Loucy (cell line): ENCODE measurements around the gene ZKSCAN1.

ENCODE experiments used
- H2AFZ ChIP-seq: fragments of 200-600 bp; sonication (generic); 2 replicates; pipeline ENCODE4 v1.6.0; 2016; ENCODE audit warnings: antibody characterized with exemption, mild to moderate bottlenecking, low read length, moderate library complexity
- H3F3A ChIP-seq: fragments of 200-600 bp; 2 replicates; pipeline ENCODE4 v1.6.0; 2016; ENCODE audit warnings: antibody characterized with exemption, low read depth, mild to moderate bottlenecking
- H3K27me3 ChIP-seq: fragments of 200-600 bp; sonication (generic); 2 replicates; pipeline ENCODE4 v1.6.1; 2014; ENCODE audit warnings: low read length, mild to moderate bottlenecking; ENCODE audit not compliant: insufficient read depth, poor library complexity, severe bottlenecking
- H3K36me3 ChIP-seq: fragments of 200-600 bp; sonication (generic); 2 replicates; pipeline ENCODE4 v1.6.1; 2016; ENCODE audit warnings: low read length; ENCODE audit not compliant: insufficient read depth
- H3K4me1 ChIP-seq: fragments of 200-600 bp; sonication (generic); 2 replicates; pipeline ENCODE4 v1.5.1; 2014; ENCODE audit warnings: low read length, mild to moderate bottlenecking; ENCODE audit not compliant: insufficient read depth, poor library complexity, severe bottlenecking
- H3K4me2 ChIP-seq: fragments of 200-600 bp; sonication (generic); 2 replicates; pipeline ENCODE4 v1.6.0; 2014; ENCODE audit warnings: antibody characterized with exemption, low read length, low read depth, mild to moderate bottlenecking; ENCODE audit not compliant: poor library complexity, severe bottlenecking
- H3K4me3 ChIP-seq: fragments of 200-600 bp; sonication (generic); 2 replicates; pipeline ENCODE4 v1.5.1; 2014; ENCODE audit warnings: low read length, mild to moderate bottlenecking, mixed read lengths; ENCODE audit not compliant: poor library complexity, severe bottlenecking
- H3K79me2 ChIP-seq: fragments of 200-600 bp; sonication (generic); 2 replicates; pipeline ENCODE4 v1.6.1; 2014; ENCODE audit warnings: low read length; ENCODE audit not compliant: insufficient read depth
- H3K9ac ChIP-seq: fragments of 200-600 bp; sonication (generic); 2 replicates; pipeline ENCODE4 v1.6.0; 2014; ENCODE audit warnings: mild to moderate bottlenecking, low read depth, low read length, moderate library complexity; ENCODE audit not compliant: poor library complexity, severe bottlenecking
- H3K9me2 ChIP-seq: fragments of 200-600 bp; sonication (generic); replicated peaks from 2 replicates; pipeline ENCODE4 v1.6.1; 2016; ENCODE audit warnings: low read depth, low read length, mixed read lengths
- H3K9me3 ChIP-seq: fragments of 200-600 bp; sonication (generic); 2 replicates; pipeline ENCODE4 v1.6.1; 2014; ENCODE audit warnings: mild to moderate bottlenecking, antibody characterized with exemption, low read length, low read depth; ENCODE audit not compliant: insufficient read depth
- H4K20me1 ChIP-seq: fragments of 200-600 bp; sonication (generic); 2 replicates; pipeline ENCODE4 v1.6.0; 2014; ENCODE audit warnings: antibody characterized with exemption, low read length, mild to moderate bottlenecking; ENCODE audit not compliant: insufficient read depth, poor library complexity, severe bottlenecking
- CTCF ChIP-seq: fragments of 200-600 bp; sonication (generic); conservative IDR thresholded peaks from 2 replicates; pipeline ENCODE4 v1.5.1; 2014; ENCODE audit warnings: mild to moderate bottlenecking, antibody characterized with exemption, low read length
- EZH2phosphoT487 ChIP-seq: fragments of 200-600 bp; IDR thresholded peaks from 2 replicates; pipeline ENCODE4 v1.6.1; 2018; ENCODE audit warnings: antibody characterized with exemption, mild to moderate bottlenecking, moderate library complexity, borderline replicate concordance

Gene ZKSCAN1

GRCh38 chr7:100019908-100020307 lies 4.5 kb downstream of the ZKSCAN1 start:
- H3F3A ChIP-seq = no peaks in the 10 kb centered on the region
- H3K4me3 ChIP-seq = no peak overlapping the region
- H3K9me3 ChIP-seq = no peaks in the 10 kb centered on the region
- TF ChIP-seq CTCF (no peak), EZH2phosphoT487 (no peak)
- H3K27me3 ChIP-seq = no peaks in the 10 kb centered on the region
- peak overlapping the region; percentile 41 for H3K4me2 ChIP-seq
- no peak overlapping the region for H2AFZ ChIP-seq
- H4K20me1 ChIP-seq = peaks cover 37% of the 10 kb centered on the region
- no peaks in the 10 kb centered on the region for H3K9me2 ChIP-seq
- H3K9ac ChIP-seq = no peak overlapping the region
- H3K4me1 ChIP-seq = peaks cover 22% of the 10 kb centered on the region
- peaks cover 66% of the 10 kb centered on the region for H3K79me2 ChIP-seq
- H3K36me3 ChIP-seq = peaks cover 20% of the 10 kb centered on the region; the same call in 1 of the 2 replicates

- H3K79me2 ChIP-seq = peaks cover 59% of the 10 kb centered on the region
- peaks cover 33% of the 10 kb centered on the region; the same call in 1 of the 2 replicates for H3K36me3 ChIP-seq
- H3K9ac ChIP-seq = no peak overlapping the region
- H3K4me1 ChIP-seq = peaks cover 16% of the 10 kb centered on the region
- TF ChIP-seq CTCF = no peak
- no peak for TF ChIP-seq EZH2phosphoT487
- H3K4me2 ChIP-seq = no peak overlapping the region
- no peaks in the 10 kb centered on the region for H3K27me3 ChIP-seq
- H3K9me3 ChIP-seq = no peaks in the 10 kb centered on the region
- peaks cover 33% of the 10 kb centered on the region for H4K20me1 ChIP-seq
- no peaks in the 10 kb centered on the region for H3K9me2 ChIP-seq
- no peak overlapping the region for H2AFZ ChIP-seq
- H3F3A ChIP-seq = no peaks in the 10 kb centered on the region
- no peak overlapping the region for H3K4me3 ChIP-seq
These were observed 5.9 kb downstream of the ZKSCAN1 start for GRCh38 chr7:100021297-100021696.

GRCh38 chr7:100022621-100023020 lies 7.2 kb downstream of the ZKSCAN1 start:
- no peaks in the 10 kb centered on the region for H3F3A ChIP-seq
- no peaks in the 10 kb centered on the region for H3K9me2 ChIP-seq
- TF ChIP-seq CTCF (no peak), EZH2phosphoT487 (no peak)
- peaks cover 5% of the 10 kb centered on the region for H3K4me1 ChIP-seq
- no peak overlapping the region for H3K4me3 ChIP-seq
- H4K20me1 ChIP-seq = peaks cover 20% of the 10 kb centered on the region
- H3K27me3 ChIP-seq = no peaks in the 10 kb centered on the region
- H3K9ac ChIP-seq = no peak overlapping the region
- no peak overlapping the region for H2AFZ ChIP-seq
- H3K79me2 ChIP-seq = peaks cover 46% of the 10 kb centered on the region
- peaks cover 38% of the 10 kb centered on the region; the same call in 1 of the 2 replicates for H3K36me3 ChIP-seq
- no peak overlapping the region for H3K4me2 ChIP-seq
- H3K9me3 ChIP-seq = no peaks in the 10 kb centered on the region
